K562 (cell line): ENCODE results near the gene MAGI2. TPM values are rescaled to one million over a fixed set of nuclear protein-coding genes. Genes with fewer than 3 reads are reported as not detected.

Source experiments
- ATAC-seq: fragments of 200-7000 bp; cut with Tn5 transposase; 3 replicates; pipeline ENCODE4 v1.9.1; 2020; ENCODE audit warnings: moderate library complexity
- BruUV-seq: library from RNA; stranded (reverse); fragments of 400-500 nt; replicated peaks from 2 replicates; lab custom pipeline; 2021; lab: Mats Ljungman, UMichigan
- CTCF ChIA-PET: fragments of 300-600 bp; formaldehyde crosslinking; extraction: SDS; loops from one replicate; lab custom pipeline; 2021; ENCODE audit warnings: low intra/inter-chr PET ratio; lab: Yijun Ruan, JAX
- POLR2A ChIA-PET: fragments of 300-600, 350-650 bp; sonication (Branson Sonifier 250); formaldehyde crosslinking; extraction: SDS; loops from one replicate; lab custom pipeline; 2021; ENCODE audit warnings: antibody characterized with exemption, inconsistent platforms; lab: Yijun Ruan, JAX
- DNase-seq, 4 experiments: peaks; one replicate each; pipeline versions ENCODE4 v3.0.0 to v3.0.0-alpha.2; 2011 to 2018; ENCODE audit warnings: low spot score in 3 of 4, mixed read lengths in 3 of 4; ENCODE audit errors: extremely low read depth in 1 of 4
- FAIRE-seq: peaks from 2 replicates; lab custom pipeline; 2011; peaks lifted over from hg19 to GRCh38; lab: Jason Lieb, UNC
- H2AFZ ChIP-seq: 2 replicates; pipeline ENCODE4 v1.6.0; 2011; ENCODE audit warnings: low read depth, low read length, control low read depth, inconsistent platforms
- H3K27ac ChIP-seq: fragments of 200-600 bp; 3 replicates; pipeline ENCODE4 v1.8.0; 2011; ENCODE audit warnings: low read depth, mild to moderate bottlenecking, control low read depth, inconsistent platforms, low read length, moderate library complexity, mixed read lengths; ENCODE audit errors: extremely low read depth
- H3K27me3 ChIP-seq, 2 experiments: fragments of 300-600 bp in 1 of 2; 2 replicates in 1 of 2; 3 replicates in 1 of 2; pipeline versions ENCODE4 v1.6.0 to v1.8.0; 2011; ENCODE audit warnings: inconsistent platforms in 2 of 2, low read length in 2 of 2, mild to moderate bottlenecking in 1 of 2, mixed read lengths in 1 of 2, moderate library complexity in 1 of 2; ENCODE audit not compliant: control insufficient read depth in 2 of 2, insufficient read depth in 2 of 2
- H3K36me3 ChIP-seq: fragments of 300-600 bp; 3 replicates; pipeline ENCODE4 v1.8.0; 2011; ENCODE audit warnings: mild to moderate bottlenecking, low read length, inconsistent platforms; ENCODE audit not compliant: control insufficient read depth, insufficient read depth
- H3K4me1 ChIP-seq, 2 experiments: fragments of 200-600 bp in 1 of 2; replicated peaks in 1 of 2; 2 replicates in 1 of 2; 3 replicates in 1 of 2; pipeline versions ENCODE4 v1.5.1 to v1.8.0; 2011; ENCODE audit warnings: inconsistent platforms in 2 of 2, low read length in 2 of 2, mild to moderate bottlenecking in 1 of 2, mixed read lengths in 1 of 2, moderate library complexity in 1 of 2; ENCODE audit not compliant: control insufficient read depth in 2 of 2, insufficient read depth in 2 of 2
- H3K4me2 ChIP-seq: 2 replicates; pipeline ENCODE4 v1.6.1; 2011; ENCODE audit warnings: low read length, control low read depth, inconsistent platforms, mixed read lengths; ENCODE audit not compliant: insufficient read depth
- H3K4me3 ChIP-seq: fragments of 200-600 bp; sonication (generic), shearing (Covaris generic); 2 replicates; pipeline ENCODE4 v1.5.1; 2016; ENCODE audit warnings: control low read depth, inconsistent platforms
- H3K79me2 ChIP-seq: fragments of 200-600 bp; 3 replicates; pipeline ENCODE4 v1.8.0; 2011; ENCODE audit warnings: low read length, inconsistent platforms; ENCODE audit not compliant: control insufficient read depth, insufficient read depth
- H3K9ac ChIP-seq, 2 experiments: 2 replicates each; pipeline versions ENCODE4 v1.6.0 to v1.6.1; 2011; ENCODE audit warnings: low read depth in 2 of 2, low read length in 2 of 2, control low read depth in 1 of 2, inconsistent platforms in 1 of 2, mild to moderate bottlenecking in 1 of 2, mixed read lengths in 1 of 2; ENCODE audit not compliant: insufficient read depth in 1 of 2
- H3K9me1 ChIP-seq: one replicate; pipeline ENCODE4 v1.6.0; 2011; ENCODE audit warnings: inconsistent platforms, mild to moderate bottlenecking, low read length, moderate library complexity; ENCODE audit not compliant: control insufficient read depth, insufficient read depth
- H3K9me3 ChIP-seq: replicated peaks from 2 replicates; pipeline ENCODE4 v1.5.1; 2011; ENCODE audit warnings: low read depth, low read length, inconsistent platforms; ENCODE audit not compliant: control insufficient read depth, insufficient read depth
- H4K20me1 ChIP-seq: replicated peaks from 2 replicates; pipeline ENCODE4 v1.6.1; 2011; ENCODE audit warnings: low read length, inconsistent platforms, mixed read lengths; ENCODE audit not compliant: control insufficient read depth, insufficient read depth
- ARNT ChIP-seq, 2 experiments: fragments of 450-650 bp; IDR thresholded peaks; 2 replicates each; pipeline ENCODE4 v1.6.1; 2016; ENCODE audit warnings: mild to moderate bottlenecking in 1 of 2
- BCOR ChIP-seq: fragments of 450-650 bp; IDR thresholded peaks from 2 replicates; pipeline ENCODE4 v1.6.1; 2016
- ETS2 ChIP-seq: IDR thresholded peaks from 2 replicates; pipeline ENCODE4 v1.6.1; 2016; ENCODE audit warnings: borderline replicate concordance, missing genetic modification characterization, mild to moderate bottlenecking, moderate library complexity, missing compliant biosample characterization; ENCODE audit not compliant: poor library complexity, severe bottlenecking
- KDM4B ChIP-seq, 2 experiments: fragments of 450-650 bp in 1 of 2; sonication (generic) in 1 of 2; IDR thresholded peaks; 2 replicates each; pipeline ENCODE4 v1.6.1; 2016 to 2017; ENCODE audit warnings: borderline replicate concordance in 2 of 2, antibody characterized with exemption in 1 of 2, low read depth in 1 of 2, mild to moderate bottlenecking in 1 of 2
- MCM5 ChIP-seq: fragments of 450-650 bp; IDR thresholded peaks from 2 replicates; pipeline ENCODE4 v1.6.1; 2016; ENCODE audit warnings: low read depth
- MTA2 ChIP-seq: fragments of 450-650 bp; IDR thresholded peaks from 2 replicates; pipeline ENCODE4 v1.6.1; 2016; ENCODE audit warnings: low read depth
- TAF9B ChIP-seq: fragments of 450-650 bp; IDR thresholded peaks from 2 replicates; pipeline ENCODE4 v1.6.1; 2018; ENCODE audit warnings: mild to moderate bottlenecking; ENCODE audit not compliant: partially characterized antibody
- TEAD4 ChIP-seq, 2 experiments: sonication (generic) in 1 of 2; formaldehyde crosslinking in 1 of 2; IDR thresholded peaks; 2 replicates each; pipeline versions ENCODE4 v1.6.1 to v1.8.0; 2012 to 2022; ENCODE audit warnings: borderline replicate concordance in 1 of 2, inconsistent platforms in 1 of 2, low read length in 1 of 2, mild to moderate bottlenecking in 1 of 2, missing genetic modification reagents in 1 of 2
- VEZF1 ChIP-seq: fragments of 200-800 bp; sonication (Bioruptor generic); IDR thresholded peaks from 2 replicates; pipeline ENCODE4 v1.6.1; 2017; ENCODE audit warnings: missing genetic modification characterization, missing compliant biosample characterization
- ZNF134 ChIP-seq: fragments of 250-450 bp; sonication (Bioruptor Pico); conservative IDR thresholded peaks from 2 replicates; pipeline ENCODE4 v1.4.0; 2020
- ZNF239 ChIP-seq: fragments of 250-450 bp; sonication (Bioruptor Pico); IDR thresholded peaks from 2 replicates; pipeline ENCODE4 v1.4.0; 2020; ENCODE audit warnings: mild to moderate bottlenecking
- ZNF408 ChIP-seq: fragments of 250-450 bp; sonication (Bioruptor Pico); IDR thresholded peaks from 2 replicates; pipeline ENCODE4 v1.4.0; 2020; ENCODE audit warnings: low read depth, mild to moderate bottlenecking, moderate library complexity
- ZNF551 ChIP-seq: fragments of 250-450 bp; sonication (Bioruptor Pico); IDR thresholded peaks from 2 replicates; pipeline ENCODE4 v1.5.0; 2021; ENCODE audit warnings: mild to moderate bottlenecking, moderate library complexity
- ZZZ3 ChIP-seq: fragments of 450-650 bp; IDR thresholded peaks from 2 replicates; pipeline ENCODE4 v1.6.1; 2016; ENCODE audit warnings: antibody characterized with exemption, mild to moderate bottlenecking, moderate library complexity
- WGBS: fragments of 100-300 bp; shearing (Covaris generic); methylation state at CpG from one replicate; pipeline ENCODE4 v1.1.6; 2016; ENCODE audit warnings: low coverage, mixed read lengths; ENCODE audit not compliant: insufficient coverage; ENCODE audit errors: missing lambda C conversion rate; 5-methylcytosine and 5-hydroxymethylcytosine counted together
- in situ Hi-C: fragments of 300-500 bp; cut with MboI; formaldehyde crosslinking; loops from 4 replicates; pipeline ENCODE4 v1.15.0; 2018; ENCODE audit warnings: inconsistent platforms, mixed read lengths
- intact Hi-C: fragments of 100-400 bp; cut with micrococcal nuclease; formaldehyde crosslinking; loops from 2 replicates; pipeline ENCODE4 v1.14.2; 2022
- polyA plus RNA-seq, 8 experiments: library from polyadenylated mRNA; depleted of rRNA in 4 of 8; stranded (reverse) in 5 of 8; unstranded in 3 of 8; fragments of >200 nt; fragmentation: Nextera tagmentation in 2 of 8; fragmentation: Illumina TruSeq in 1 of 8; extraction: Ambion mirVana in 2 of 8; extraction: Trizol in 1 of 8; gene quantifications; 2 replicates each; pipeline versions ENCODE4 v1.2.1 to v1.2.3, GENCODE V29; 2011 to 2014; ENCODE audit warnings: inconsistent platforms in 1 of 8, missing spikeins in 1 of 8
- total RNA-seq, 7 experiments: library from RNA; depleted of rRNA in 6 of 7; stranded (reverse); fragments of >200 nt in 6 of 7; fragmentation: Illumina TruSeq in 2 of 7; extraction: Trizol in 2 of 7; gene quantifications; 2 replicates each; pipeline versions ENCODE4 v1.2.1 to v1.2.3, GENCODE V29; 2011 to 2021; ENCODE audit warnings: low replicate concordance in 1 of 7
- TF ChIP-seq, protein P1 (sequence below): IDR thresholded peaks from 2 replicates; pipeline ENCODE4 v1.6.1; 2011; ENCODE audit warnings: borderline replicate concordance, low read depth, mild to moderate bottlenecking, moderate library complexity, low read length; ENCODE audit not compliant: insufficient read depth, poor library complexity, severe bottlenecking
- TF ChIP-seq, protein P2 (sequence below), 2 experiments: fragments of 450-650 bp; IDR thresholded peaks; 2 replicates each; pipeline ENCODE4 v1.6.1; 2016

MAGI2 gene
- total and polyA plus RNA-seq, 9 of the 15 experiments (the other 6 are each of a cell fraction or from before 2014, with no cell fraction given), result 0.27 to 1.4 (median 0.70) TPM

DNA sequence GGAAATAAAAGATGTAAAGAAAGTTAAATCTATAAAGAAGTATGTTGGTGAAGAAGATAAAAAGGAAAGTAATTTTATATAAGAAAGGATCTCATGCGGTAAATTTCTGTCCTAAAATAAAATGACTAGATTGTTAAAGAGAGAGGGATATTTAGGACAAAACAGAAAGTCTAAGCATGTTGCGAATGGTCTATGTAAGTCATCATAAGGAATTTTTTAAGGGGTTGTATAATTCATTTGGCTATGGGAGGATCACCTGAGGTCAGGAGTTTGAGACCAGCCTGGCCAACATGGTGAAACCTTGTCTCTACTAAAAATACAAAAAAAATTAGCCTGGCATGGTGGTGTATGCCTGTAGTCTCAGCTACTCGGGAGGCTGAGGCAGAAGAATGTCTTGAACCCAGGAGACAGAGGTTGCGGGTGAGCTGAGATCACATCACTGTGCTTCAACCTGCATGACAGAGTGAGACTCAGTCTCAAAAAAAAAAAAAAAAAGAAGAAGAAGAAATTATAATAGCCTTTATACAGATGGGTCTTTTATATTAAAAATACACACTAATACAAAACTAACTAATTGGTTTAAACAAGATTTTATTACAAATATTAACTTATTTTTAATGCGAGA is 294.3 kb downstream of the MAGI2 start:
- no peak overlapping the region for H3K4me2 ChIP-seq
- no peak overlapping the region for H3K9ac ChIP-seq
- no peaks in the 10 kb centered on the region for H3K9me1 ChIP-seq
- FAIRE-seq (no peak), DNase-seq (no peak), ATAC-seq (no peak)
- H3K36me3 ChIP-seq, result no peaks in the 10 kb centered on the region
- H4K20me1 ChIP-seq, result no peaks in the 10 kb centered on the region
- H3K4me1 ChIP-seq, result no peaks in the 10 kb centered on the region
- CTCF ChIA-PET, result no interaction called here
- no peaks in the 10 kb centered on the region for H3K27me3 ChIP-seq
- H3K4me3 ChIP-seq, result no peak overlapping the region
- no peaks in the 10 kb centered on the region; the same call in none of the 2 replicates for H3K9me3 ChIP-seq
- H3K79me2 ChIP-seq, result no peaks in the 10 kb centered on the region
- POLR2A ChIA-PET, result no interaction called here
- intact Hi-C loops (no loop called here), in situ Hi-C loops (no loop called here)
- no peak overlapping the region for H3K27ac ChIP-seq
- no peak overlapping the region for H2AFZ ChIP-seq
- no TSS peak for BruUV-seq
- WGBS, result under 1% methylated on average over 5 of the region's 5 CpGs
- TF ChIP-seq ZZZ3, result no peak
- no peak for TF ChIP-seq KDM4B (IDR thresholded peaks at IDR 0.05; ENCODE audit: borderline replicate concordance in 2 of 2, low read depth in 1 of 2)
- TF ChIP-seq TAF9B, result no peak
- no peak for TF ChIP-seq ZNF134 (CRISPR knock-in tag)
- no peak for TF ChIP-seq ARNT (IDR thresholded peaks at IDR 0.05)
- TF ChIP-seq ZNF408 (CRISPR knock-in tag), result no peak
- TF ChIP-seq ZNF239, result no peak
- no peak for TF ChIP-seq MTA2
- no peak for TF ChIP-seq MCM5
- TF ChIP-seq ETS2, result no peak
- no peak for TF ChIP-seq TEAD4 (IDR thresholded peaks at IDR 0.05; ENCODE audit: low read length)
- TF ChIP-seq TEAD4 (CRISPR knock-in tag; IDR thresholded peaks at IDR 0.05; ENCODE audit: borderline replicate concordance), result no peak
- TF ChIP-seq, protein P1, sequence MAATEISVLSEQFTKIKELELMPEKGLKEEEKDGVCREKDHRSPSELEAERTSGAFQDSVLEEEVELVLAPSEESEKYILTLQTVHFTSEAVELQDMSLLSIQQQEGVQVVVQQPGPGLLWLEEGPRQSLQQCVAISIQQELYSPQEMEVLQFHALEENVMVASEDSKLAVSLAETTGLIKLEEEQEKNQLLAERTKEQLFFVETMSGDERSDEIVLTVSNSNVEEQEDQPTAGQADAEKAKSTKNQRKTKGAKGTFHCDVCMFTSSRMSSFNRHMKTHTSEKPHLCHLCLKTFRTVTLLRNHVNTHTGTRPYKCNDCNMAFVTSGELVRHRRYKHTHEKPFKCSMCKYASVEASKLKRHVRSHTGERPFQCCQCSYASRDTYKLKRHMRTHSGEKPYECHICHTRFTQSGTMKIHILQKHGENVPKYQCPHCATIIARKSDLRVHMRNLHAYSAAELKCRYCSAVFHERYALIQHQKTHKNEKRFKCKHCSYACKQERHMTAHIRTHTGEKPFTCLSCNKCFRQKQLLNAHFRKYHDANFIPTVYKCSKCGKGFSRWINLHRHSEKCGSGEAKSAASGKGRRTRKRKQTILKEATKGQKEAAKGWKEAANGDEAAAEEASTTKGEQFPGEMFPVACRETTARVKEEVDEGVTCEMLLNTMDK, result no peak
- TF ChIP-seq ZNF551, result no peak
- TF ChIP-seq, protein P2, sequence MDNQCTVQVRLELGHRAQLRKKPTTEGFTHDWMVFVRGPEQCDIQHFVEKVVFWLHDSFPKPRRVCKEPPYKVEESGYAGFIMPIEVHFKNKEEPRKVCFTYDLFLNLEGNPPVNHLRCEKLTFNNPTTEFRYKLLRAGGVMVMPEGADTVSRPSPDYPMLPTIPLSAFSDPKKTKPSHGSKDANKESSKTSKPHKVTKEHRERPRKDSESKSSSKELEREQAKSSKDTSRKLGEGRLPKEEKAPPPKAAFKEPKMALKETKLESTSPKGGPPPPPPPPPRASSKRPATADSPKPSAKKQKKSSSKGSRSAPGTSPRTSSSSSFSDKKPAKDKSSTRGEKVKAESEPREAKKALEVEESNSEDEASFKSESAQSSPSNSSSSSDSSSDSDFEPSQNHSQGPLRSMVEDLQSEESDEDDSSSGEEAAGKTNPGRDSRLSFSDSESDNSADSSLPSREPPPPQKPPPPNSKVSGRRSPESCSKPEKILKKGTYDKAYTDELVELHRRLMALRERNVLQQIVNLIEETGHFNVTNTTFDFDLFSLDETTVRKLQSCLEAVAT (IDR thresholded peaks at IDR 0.05), result no peak
- no peak for TF ChIP-seq BCOR
- TF ChIP-seq VEZF1 (CRISPR knock-in tag), result no peak
